Fibroblast of the aortic adventitia (primary cell): ENCODE data around the gene SMIM24. TPM values are rescaled to one million over a fixed set of nuclear protein-coding genes. Genes with fewer than 3 reads are reported as not detected.

Source experiments
- DNase-seq: peaks from one replicate; pipeline ENCODE4 v3.0.0-alpha.2; 2010; ENCODE audit warnings: low read depth
- H3K4me3 ChIP-seq: 2 replicates; pipeline ENCODE4 v1.5.1; 2011; ENCODE audit warnings: low read depth, mild to moderate bottlenecking, control low read depth, low read length, moderate library complexity
- CTCF ChIP-seq: IDR thresholded peaks from 2 replicates; pipeline ENCODE4 v1.5.1; 2011; ENCODE audit warnings: mild to moderate bottlenecking, low read length, control low read depth, inconsistent platforms; ENCODE audit not compliant: insufficient read depth
- total RNA-seq: library from RNA; depleted of rRNA; stranded (reverse); fragments of >200 nt; gene quantifications from 2 replicates; pipeline ENCODE4 v1.2.3, GENCODE V29; 2012; ENCODE audit warnings: low replicate concordance

Gene SMIM24
- total RNA-seq, 1 donor: not detected

- no peak overlapping the region for H3K4me3 ChIP-seq
- DNase-seq: no peak
- TF ChIP-seq CTCF: no peak
Measured at GRCh38 chr19:3524904-3525451, 44.7 kb upstream of the SMIM24 start.

- no peak for DNase-seq
- no peak overlapping the region for H3K4me3 ChIP-seq
- no peak for TF ChIP-seq CTCF
Measured at GRCh38 chr19:3524078-3524842, 43.9 kb upstream of the SMIM24 start.

- no peak for DNase-seq
- TF ChIP-seq CTCF: no peak
- no peak overlapping the region for H3K4me3 ChIP-seq
Measured at GRCh38 chr19:3523361-3524077, 43.2 kb upstream of the SMIM24 start.

- no peak overlapping the region for H3K4me3 ChIP-seq
- TF ChIP-seq CTCF: no peak
- no peak for DNase-seq
Measured at GRCh38 chr19:3522421-3523360, 42.4 kb upstream of the SMIM24 start.

GRCh38 chr19:3521104-3521445 is 40.8 kb upstream of the SMIM24 start:
- no peak for TF ChIP-seq CTCF
- no peak for DNase-seq
- H3K4me3 ChIP-seq: no peak overlapping the region
